NCI-H345 (cell line): ENCODE data around the gene BLOC1S6.

Source experiments
- DNase-seq: peaks from one replicate; lab custom pipeline; 2025; lab: John Stamatoyannopoulos, UW

Gene BLOC1S6

GRCh38 chr15:45587095-45587862 lies at the start of gene BLOC1S6:
Gene BLOC1S6, plus strand, starts transcription at chr15:45587379. Its CDS starts 65 bp downstream, at chr15:45587444.
- DNase-seq: peak; percentile 88

DNA sequence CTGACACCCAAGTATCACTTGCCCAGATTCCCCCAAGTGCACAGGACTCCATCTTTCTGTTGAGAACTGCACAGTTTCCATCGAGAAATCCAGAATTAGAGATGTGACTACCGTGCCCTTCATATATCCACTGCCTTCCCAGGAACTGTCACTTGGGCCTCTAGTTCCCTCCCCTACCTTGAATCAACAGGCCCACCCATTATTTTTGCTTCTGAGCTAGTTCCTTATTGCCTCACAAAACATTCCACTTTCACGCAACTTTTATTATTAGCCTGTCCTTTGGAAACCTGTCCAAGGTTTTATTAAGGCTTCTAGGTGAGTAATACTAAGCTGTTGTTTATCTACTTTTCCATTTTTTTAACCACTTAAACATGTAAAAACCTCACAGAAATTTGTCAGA lies 47.5 kb upstream of the BLOC1S6 start:
- DNase-seq: no peak

GRCh38 chr15:45540531-45540930 lies 46.6 kb upstream of the BLOC1S6 start:
- DNase-seq: no peak

- DNase-seq: no peak
Observed at GRCh38 chr15:45543051-45543450, 44.1 kb upstream of the BLOC1S6 start.

- DNase-seq: no peak
Observed at GRCh38 chr15:45544266-45545023, 42.7 kb upstream of the BLOC1S6 start.

- no peak for DNase-seq
Observed at GRCh38 chr15:45546789-45547188, 40.4 kb upstream of the BLOC1S6 start.

DNA sequence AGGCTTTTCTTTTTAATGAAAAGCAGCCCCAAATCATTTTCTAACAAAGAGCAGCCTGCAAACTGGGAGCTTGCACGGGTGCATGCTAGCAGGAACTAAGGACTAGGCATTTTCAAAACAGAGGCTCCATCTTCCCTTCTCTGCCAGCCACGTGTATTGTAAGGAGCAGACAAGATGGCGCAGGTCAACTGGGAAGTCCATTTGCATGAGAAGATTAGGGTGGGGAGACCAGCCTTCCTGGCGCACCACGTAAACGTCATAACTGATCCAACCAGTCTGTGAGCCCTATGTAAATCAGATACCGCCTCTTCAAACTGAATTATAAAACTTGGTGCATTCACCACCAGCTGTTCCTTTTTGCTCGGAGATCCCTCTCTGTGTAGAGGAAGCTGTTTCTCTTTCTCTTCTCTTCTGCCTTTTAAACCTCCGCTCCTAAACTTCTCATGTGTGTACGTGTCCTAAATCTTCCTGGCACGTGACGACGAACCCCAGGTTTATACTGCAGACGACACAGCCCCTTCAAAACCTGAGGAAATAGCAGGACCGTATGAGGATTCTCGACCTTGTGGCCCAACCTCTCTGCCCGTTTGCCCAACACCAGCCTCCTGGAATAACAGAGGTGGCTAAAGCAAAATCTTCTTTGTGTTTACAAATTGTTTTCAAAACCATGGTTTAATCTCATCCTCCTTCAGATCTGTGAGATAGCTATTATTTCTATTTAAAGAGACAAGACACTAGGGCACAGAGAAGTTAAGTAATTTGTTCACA lies 38.2 kb upstream of the BLOC1S6 start:
- DNase-seq: no peak

DNA sequence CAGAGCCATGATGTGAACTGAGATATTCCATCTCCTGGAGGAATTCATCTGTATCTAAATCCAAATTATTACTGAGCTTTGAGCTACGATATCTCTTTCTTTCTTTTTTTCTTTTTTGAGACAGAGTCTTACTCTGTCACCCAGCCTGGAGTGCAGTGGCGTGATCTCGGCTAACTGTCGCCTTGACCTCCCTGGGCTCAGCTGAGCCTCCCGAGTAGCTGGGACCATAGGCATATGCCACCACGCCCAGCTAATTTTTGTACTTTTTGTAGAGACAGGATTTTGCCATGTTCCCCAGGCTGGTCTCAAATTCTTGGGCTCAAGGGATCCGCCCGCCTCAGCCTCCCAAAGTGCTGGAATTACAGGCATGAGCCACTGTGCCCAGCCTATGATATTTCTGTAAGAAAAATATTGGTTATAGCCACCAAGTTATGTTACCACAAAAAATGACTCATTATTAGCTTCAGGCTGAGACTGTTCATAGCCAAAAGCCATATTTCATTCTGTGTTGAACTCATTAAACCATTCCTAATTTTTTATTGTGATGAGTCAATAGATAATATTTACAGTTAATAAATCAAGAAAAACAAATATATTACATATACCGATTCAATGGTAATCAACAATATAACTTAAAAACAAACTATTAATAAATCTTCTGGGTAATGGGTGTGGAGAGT lies 37.5 kb upstream of the BLOC1S6 start:
- no peak for DNase-seq

DNA sequence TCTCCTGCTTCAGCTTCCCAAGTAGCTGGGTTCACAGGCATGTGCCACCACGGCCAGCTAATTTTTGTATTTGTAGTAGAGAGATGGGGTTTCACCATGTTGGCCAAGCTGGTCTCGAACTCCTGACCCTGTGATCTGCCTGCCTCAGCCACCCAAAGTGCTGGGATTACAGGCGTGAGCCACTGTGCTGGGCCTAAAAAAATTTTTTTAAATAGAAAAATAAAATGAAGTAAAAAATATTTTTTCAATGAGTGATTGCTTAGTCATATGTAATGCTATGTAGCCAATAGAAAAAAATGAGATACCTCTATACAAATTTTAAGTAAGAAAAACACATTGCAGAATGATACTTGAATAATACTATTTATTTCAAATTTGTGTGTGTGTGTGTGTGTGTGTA lies 36.7 kb upstream of the BLOC1S6 start:
- DNase-seq: no peak

GRCh38 chr15:45551676-45552075 lies 35.5 kb upstream of the BLOC1S6 start:
- DNase-seq: no peak

DNA sequence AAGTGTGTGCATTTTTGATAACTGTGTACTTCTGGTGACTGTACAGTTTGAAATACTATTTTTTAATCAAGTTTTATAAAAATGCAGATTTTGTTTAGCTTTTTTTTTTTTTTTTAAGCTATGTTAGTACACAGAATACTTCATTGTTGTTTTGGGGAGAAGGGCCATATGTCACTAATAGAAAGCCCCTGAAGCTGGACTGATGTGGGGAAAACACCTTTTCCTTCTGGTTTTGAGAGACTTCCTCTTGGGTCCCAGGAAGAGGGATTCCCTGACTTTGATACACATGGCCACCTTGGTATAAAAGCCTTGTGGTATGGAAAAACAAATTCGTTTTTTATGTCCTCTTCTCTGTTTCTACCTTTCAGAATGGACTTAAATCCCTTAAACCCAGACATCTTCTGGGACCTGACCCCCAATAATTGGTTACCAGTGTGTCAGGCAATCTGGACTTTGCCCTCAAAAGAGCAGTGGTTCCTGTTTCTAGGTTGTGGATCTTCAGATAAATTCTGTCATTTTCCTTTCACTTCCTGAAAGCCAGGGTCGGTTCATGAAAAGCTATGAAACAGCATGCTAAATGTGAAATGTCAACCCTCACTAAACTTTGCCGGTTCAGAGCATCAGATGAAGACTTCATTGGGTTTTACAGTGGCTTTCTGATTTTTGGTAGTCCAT lies 31.1 kb upstream of the BLOC1S6 start:
- DNase-seq: no peak

GRCh38 chr15:45572617-45573016 lies 14.6 kb upstream of the BLOC1S6 start:
- no peak for DNase-seq

DNA sequence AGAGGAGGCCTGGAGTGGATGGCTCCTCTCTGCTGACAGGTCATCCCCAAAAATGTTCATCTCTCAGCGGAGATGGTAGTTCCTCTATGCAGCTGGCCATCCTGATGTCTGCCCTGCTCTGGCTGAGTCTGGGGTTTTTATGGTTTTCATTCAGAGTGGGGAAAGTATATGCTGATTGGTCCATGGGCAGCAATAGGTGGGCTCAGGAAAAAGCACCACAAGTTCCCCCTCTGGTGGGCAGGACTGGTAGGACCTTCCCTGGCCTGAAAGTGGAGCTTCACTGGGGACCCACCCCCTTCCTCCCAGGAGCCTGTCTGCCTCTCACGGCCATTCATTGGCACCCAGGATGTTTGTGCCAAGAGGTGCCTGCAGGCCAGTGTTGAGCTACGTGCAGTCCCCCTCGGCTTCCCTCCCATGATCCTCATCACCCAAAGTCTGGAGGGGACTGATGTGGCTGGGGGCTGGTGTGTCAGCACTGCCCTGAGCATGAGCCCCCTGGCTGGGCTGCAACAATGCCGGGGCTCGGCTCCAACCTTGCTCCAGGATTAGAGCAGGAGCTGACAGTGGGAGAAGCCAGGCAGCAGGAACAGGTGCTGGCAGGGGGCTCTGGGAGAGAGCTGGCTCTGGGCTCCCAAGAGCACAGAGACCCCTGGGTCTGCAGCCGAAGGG lies 13.1 kb upstream of the BLOC1S6 start:
- DNase-seq: no peak

- DNase-seq: no peak
Observed at GRCh38 chr15:45581919-45582318, 5.3 kb upstream of the BLOC1S6 start.

DNA sequence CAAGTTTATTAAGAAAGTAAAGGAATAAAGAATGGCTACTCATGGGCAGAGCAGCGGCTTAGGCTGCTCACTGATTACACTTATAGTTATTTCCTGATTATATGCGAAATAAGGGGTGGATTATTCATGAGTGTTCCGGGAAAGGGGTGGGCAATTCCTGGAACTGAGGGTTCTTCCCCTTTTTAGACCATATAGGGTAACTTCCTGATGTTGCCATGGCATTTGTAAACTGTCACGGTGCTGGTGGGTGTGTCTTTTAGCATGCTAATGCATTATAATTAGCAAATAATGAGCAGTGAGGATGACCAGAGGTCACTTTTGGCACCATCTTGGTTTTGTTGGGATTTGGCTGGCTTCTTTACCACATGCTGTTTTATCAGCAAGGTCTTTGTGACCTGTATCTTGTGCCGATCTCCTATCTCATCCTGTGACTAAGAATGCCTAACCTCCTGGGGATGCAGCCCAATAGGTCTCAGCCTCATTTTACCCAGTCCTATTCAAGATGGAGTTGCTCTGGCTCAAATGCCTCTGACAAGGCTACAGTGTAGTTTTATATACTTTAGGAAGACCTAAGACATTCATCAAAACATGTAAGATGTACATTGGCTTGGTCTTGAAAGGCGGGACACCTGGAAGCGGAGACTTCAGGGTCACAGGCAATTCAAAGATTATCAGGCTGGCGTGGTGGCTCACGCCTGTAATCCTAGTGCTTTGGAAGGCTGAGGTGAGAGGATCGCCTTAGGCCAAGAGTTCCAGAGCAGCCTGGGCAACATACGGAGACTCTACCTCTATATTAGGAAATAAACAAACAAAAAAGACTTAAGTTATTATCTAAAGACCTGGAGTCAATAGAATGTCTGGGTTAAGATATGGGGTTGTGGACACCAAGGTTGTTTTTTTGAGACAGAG lies 3.2 kb upstream of the BLOC1S6 start:
- DNase-seq: no peak

DNA sequence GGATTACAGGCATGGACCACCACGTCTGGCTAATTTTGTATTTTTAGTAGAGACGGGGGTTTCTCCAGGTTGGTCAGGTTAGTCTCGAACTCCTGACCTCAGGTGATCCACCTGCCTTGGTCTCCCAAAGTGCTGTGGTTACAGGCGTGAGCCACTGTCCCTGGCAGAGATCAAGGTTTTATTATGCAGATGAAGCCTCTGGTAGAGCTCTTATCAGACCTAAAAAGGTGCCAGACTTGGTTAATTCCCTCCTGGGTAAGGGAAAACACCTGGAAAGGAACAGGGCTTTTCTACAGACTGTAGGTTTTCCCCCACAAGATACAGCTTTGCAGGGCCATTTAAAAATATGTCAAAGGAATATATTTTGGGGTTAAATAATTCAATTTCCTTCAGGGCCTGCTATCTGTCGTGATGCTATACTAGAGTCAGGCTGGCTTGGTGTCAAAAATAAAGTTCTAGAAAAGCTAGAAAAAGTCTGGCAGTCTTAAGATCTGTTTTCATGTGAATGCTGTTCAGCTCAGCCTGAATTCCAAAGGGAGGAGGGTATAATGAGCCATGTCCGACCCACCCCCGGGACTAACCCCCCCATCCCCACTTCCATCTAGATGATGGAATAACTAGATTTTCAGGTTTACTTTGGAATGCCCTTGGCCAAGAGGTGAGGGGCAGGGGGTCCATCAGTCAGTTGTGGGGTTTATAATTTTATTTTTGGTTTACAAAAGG lies 1.9 kb upstream of the BLOC1S6 start:
- DNase-seq: no peak

DNA sequence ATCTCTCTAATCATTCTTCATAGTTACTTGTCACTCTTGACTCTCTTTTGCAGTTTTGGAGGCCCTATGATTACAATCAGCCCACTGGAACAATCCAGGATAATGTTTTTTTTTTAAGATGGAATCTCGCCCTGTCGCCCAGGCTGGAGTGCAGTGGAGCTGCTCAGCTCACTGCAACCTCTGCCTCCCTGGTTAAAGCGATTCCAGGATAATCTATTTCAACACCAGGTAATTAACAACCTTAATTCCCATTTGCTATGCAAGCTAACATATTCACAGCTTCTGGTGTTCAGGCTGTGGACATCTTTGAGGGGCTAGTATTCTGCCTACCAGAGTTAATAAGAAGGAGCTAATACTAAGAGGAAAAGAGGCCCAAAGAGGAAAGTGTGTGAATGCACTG lies 1.1 kb upstream of the BLOC1S6 start:
- DNase-seq: no peak

- DNase-seq: no peak
Observed at GRCh38 chr15:45586601-45587094, 531 bp upstream of the BLOC1S6 start.

GRCh38 chr15:45587863-45588170 lies 638 bp downstream of the BLOC1S6 start:
- no peak for DNase-seq
